ENCODE data around the gene CRYBB1.
"Not testable (repeated sequence)": the region's sequence is repeated elsewhere in the genome, so short reads cannot be mapped to it uniquely, and the experiment has no call there.

CRYBB1 gene

DNA sequence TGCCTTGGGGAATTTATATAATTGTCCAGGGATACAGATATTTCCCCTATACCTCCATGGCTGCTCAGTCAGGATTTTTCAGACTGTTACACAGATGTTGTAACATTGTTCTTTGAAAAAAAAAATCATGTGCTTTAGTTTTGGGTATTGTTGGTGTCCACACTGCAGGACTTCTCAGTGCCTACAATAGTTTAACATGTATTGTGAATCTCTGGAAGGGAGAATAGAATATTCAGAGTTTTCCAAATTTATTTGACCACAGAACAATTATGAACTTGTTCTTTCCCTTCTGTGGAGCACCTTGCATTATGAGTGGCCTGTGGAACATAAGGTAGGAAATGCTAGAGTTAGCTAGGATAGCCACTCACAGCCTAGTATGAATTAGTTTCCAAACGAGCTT, 18.5 kb upstream of the CRYBB1 start:
- no peak for DNase-seq (ENCODE audit: low read depth)

DNA sequence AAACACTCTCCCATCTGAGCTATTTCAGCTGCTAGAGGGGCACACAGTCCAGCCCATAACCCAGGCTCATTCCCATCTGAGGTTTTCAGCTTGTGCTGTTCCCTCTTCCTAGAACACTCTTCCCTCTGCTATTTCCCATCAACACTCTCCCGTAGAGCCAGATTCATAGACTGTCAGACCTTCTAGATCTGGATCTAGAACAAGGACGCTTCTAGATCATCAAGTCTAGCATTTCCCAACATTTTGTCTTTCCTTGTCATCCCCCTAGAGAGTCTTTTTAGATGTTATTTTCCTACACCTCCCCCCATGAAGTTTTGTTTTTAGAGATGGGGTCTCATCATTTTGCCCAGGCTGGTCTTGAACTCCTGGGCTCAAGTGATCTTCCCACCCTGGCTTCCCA, 17.3 kb upstream of the CRYBB1 start:
- DNase-seq (ENCODE audit: low read depth) = no peak

DNA sequence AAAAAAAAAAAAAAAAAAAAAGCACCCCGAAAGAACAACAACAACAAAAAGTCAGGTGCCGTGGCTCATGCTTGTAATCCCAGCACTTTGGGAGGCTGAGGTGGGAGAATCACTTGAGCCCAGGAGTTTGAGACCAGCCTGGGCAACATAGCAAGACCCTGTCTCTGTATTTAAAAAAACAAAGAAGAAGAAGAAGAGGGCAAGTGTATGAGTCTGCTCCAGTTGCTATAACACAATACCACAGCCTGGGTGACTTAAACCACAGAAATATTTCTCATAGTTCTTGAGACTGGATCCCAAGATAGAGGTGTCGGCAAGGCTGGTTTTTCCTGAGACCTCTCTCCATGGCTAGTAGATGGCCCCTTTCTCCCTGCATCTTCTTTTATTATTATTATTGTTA, 16.4 kb upstream of the CRYBB1 start:
- no peak for DNase-seq (ENCODE audit: low read depth)

DNA sequence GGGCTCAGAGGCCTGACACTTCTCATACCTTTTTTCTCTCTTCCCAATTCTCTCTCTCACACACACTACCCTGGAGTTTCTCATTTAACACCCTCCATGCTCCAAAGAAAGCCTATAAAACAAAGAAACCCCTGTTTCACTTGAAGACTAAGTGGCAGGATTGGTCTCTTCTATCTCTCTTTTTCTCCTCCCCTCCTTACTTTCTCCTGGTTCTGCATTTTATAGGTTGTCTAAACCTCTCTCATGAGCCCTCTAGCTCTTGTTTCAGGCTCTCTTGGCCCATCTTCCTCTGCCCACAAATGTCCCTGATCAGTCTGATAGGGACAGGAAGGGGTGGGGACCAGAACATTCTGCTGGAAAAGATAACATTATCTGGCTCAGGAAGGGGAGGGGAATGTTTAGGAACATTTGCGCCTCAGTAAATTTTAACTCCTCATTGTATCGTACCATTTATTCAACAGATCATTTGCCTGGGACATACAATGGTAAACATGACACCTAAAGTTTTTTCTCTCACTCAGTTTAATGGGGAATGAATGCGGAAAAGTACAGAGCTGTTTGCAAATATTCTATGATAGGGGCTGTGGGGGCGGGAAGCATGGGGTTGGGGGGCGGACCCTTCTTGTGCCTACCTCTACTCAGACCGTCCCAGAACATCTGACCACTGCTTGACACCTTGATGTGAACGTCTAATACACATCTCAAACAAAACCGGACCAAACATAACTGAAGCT, 14.8 kb upstream of the CRYBB1 start:
- peak; percentile 93 for DNase-seq (ENCODE audit: low read depth)

DNA sequence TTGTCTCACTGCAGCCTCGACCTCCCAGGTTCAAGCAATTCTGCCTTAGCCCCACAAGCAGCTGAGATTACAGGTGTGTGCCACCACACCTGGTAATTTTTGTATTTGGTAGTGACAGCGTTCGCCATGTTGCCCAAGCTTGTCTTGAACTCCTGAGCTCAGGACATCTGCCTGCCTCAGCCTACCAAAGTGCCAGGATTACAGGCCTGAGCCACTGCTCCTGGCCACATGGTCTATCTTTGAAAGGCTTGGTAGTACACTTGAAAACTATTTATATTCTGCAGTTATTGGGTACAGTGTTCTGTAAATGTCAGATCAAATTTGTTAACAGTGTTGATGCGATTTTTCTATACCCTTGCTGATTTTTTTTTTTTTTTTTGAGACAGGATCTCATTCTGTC, 13.5 kb upstream of the CRYBB1 start:
- DNase-seq (ENCODE audit: low read depth) = no peak

DNA sequence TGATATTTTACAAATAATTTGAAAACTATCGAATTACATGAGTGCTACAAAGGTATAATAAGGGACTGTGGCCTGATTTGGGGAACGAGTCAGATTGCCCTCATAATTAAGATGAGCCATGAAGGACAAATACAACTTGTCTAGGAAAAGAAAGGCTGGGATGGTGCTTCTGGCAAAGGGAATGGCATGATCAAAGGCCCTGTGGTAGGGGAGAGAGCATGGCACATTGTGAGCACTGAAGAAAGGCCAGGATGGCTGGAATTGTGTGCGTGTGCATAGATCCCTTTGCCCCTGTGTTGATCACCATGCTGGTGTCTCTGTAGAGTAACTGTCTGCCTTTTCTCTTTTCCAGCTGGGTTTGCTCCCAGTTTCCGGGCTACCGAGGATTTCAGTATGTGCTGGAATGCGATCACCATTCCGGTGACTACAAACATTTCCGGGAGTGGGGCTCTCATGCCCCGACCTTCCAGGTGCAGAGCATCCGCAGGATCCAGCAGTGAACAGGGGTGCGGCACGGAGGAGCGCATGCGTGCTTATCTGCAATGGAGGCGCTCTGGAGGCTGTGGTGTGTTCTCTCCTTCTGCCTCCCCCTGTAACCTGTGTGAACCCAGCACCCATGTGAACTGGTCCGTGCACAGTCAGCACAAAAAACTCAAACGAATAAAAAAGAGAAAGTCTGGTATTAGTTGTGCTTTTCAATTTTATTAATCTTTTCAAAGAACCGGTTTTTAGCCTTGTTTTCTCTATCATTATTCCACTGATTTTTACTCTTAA, 12.3 kb upstream of the CRYBB1 start:
- no peak for DNase-seq (ENCODE audit: low read depth)

DNA sequence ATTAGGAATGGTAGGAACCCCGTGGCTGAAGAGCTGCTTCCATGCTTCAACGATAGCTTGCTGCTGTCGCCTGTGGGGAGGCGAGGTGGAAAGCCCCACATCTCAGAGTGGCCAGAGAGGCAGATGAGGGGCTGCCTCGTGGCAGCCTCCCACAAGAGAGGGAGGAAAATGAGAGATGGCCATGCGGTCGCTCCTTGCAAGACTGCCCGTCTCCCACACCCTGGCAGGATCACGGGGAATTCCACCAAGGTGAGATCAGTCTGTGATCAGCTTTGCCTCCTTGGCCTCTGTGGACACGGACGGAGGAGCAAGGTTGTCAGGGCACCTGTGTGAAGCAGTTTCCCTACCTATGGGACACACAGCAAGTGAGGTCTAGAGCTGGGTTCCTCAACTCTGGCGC, 7.0 kb upstream of the CRYBB1 start:
- DNase-seq (ENCODE audit: low read depth) = no peak

DNA sequence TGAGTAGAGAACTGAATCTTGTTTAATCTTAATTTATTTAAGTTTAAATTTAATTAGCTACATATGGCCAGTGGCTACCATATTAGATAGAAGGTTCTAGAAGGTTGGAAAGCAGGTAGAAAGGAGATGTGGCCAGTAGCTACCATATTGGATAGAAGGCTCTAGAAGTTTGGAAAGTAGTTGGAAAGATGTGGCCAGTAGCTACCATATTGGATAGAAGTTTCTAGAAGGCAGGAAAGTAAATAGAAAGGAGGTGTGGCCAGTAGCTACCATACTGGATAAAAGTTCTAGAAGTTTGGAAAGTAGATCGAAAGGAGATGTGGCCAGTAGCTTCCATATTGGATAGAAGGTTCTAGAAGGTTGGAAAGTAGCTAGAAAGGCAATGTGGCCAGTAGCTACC, 6.2 kb upstream of the CRYBB1 start:
- DNase-seq (ENCODE audit: low read depth) = no peak

DNA sequence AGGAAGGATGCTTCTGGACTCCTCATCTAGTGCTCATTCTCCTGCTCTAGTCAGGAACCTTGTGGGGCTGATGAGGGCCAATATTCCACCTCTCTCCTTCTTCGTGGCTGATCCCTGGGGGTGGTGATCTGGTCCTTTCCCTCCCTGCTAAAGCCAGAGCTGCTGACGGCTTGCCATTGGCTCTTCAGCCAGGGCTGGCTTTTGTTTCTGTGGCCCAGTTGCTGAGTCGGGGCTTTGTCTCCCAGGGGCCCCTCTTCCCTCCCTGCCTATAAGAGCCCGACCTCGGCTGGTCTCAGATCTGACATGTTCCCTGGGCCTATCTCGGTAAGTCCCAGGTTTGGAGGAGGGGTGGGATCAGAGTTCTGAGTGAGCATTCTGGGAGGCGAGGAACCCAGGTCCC, 3.8 kb upstream of the CRYBB1 start, which contains the start of gene CRYBA4:
Gene CRYBA4, plus strand, starts transcription at position 301 of the 400 bp plus-strand sequence. CDS start 634 bp downstream, outside the sequence.
- no peak for DNase-seq (ENCODE audit: low read depth)

DNA sequence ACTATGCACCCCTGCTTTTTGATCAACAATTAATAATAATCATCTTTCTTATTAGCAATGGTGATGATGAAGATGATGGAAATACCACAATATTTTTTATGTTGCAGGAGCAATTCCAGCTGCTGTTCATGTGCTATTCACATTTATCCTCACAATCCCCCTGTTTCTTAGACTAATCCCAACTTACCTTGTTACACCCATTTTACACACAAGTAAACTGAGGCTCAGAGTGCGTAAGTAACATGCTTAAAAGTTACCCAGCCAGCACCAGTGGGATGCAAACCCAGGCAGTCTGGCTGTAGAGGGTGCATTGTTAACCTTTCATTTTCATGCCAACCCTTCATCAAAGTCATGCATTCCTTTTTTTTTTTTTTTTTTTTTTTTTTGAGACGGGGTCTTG, 2.4 kb upstream of the CRYBB1 start:
- DNase-seq (ENCODE audit: low read depth) = no peak

DNA sequence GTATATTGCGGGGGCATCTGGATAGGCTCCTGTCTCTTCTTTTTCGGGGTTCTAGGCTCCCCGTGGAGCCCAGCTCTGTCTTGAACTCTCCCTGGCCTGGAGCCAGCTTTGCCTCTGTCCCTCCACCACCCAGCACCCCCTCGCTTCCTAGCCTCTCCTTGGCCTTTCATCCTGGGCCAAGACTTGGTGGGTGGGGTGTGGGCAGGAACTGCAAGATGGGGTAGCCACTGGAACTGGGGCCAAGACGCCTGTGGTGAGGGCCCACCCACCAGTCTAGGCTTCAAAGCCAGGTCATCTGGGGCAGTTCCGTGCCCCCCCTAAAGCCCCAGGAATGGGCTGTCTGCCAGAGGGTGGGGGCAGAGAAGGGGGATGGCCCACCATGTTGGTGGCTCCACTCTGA, 1.7 kb upstream of the CRYBB1 start:
- no peak for DNase-seq (ENCODE audit: low read depth)

DNA sequence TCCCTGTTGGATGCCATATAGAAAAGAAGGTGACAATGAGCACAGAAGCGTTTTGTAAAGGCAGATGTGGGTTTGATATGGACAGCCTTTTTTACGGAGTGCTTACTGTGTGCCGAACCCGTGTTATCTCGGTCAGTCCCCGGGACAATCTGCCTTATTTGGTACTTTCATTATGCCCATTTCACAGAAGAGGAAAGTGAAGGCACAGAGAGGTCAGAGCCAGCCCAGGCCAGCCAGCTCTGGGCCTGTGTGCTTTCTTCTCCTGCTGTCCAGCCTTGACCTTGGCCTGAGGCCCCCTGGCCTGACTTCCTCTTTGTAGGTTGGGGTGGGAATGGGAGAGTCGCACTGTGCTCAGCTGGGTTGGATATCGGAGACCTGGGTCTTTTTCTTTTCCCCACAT, 628 bp upstream of the CRYBB1 start:
- no peak for DNase-seq (ENCODE audit: low read depth)

DNA sequence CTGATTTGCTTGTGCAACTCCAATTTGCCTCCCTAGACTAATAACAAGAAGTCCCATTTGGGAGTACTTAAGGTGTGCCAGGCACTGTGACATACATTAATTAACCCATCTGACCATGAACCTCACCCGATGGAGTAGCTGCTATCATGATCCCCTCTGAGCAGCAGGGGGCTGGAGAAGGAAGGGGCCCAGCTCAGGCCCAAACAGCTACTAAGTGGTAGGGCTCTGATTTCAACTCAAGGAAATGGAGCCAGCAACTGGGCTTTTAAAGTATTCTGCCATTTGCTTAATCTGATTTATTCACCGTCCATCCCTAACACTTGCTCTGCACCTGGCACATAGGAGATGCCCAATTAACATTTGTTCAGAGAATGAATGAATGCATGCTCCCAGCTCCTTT, 1.2 kb downstream of the CRYBB1 start:
- no peak for DNase-seq (ENCODE audit: low read depth)

DNA sequence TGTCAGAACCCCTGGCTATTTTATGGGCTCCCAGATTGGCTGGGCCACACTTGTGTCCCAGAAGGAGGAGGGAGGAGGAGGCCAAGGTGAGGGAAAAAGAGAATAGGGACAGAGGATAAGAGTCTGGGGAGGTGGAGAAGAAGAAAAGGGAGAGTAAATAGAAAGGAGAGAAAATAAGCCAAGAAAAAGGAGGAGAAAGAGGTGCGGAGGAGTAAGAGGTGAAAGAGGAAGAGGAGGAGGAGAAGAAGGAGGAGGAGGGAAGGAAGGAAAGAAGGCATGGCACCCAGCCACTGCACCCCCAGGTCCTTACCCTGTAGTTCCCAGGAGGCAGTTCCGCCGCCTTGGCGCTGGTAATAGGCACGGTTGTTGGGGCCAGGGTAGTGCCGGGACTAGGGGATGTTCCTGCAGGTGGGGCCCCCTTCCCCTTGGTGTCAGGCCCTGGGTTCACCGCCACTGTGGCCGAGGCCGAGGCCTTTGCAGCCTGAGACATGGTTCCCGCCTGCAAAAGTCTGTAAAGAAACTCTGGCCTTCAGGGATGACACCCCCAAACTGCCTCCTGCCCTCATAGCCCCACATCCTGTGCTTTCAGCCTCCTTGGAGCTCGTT, 1.9 kb downstream of the CRYBB1 start:
- DNase-seq (ENCODE audit: low read depth) = no peak

DNA sequence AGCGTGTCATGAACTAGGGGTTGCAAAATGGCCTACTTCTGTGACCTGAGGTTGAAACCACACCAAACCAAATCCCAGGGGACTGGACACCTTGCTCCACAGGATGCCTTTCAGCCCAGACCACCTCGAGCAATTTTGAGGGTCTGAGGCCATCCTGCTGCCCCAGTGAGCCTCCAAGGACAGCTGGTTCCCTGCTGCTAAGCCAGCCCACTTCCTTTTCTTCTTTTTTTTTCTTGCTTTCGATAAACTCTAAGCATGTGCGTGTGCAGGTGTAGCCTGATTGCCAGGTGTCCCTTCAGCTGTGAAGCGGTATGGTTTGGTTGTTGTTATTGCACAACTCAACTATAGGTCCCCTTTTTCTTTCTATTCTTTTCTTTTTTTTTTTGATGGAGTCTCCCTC, 2.7 kb downstream of the CRYBB1 start:
- DNase-seq (ENCODE audit: low read depth) = no peak

DNA sequence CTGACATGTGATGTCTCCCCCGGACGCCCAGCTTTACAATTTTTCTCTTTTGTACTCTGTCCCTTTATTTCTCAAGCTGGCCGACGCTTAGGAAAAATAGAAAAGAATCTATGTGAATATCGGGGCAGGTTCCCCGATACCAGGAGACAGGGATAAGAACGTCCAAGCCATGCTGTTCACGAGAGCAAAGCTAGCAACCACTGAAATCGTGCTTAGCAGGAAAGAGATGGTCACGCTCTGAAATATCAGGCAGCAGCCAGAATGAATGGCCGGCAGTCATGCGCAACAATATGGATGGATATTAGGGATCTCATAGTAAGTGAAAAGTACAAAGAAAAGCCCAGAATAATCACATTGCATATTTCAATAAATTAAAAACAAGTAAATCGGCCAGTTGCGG, 3.5 kb downstream of the CRYBB1 start:
- DNase-seq (ENCODE audit: low read depth) = no peak

DNA sequence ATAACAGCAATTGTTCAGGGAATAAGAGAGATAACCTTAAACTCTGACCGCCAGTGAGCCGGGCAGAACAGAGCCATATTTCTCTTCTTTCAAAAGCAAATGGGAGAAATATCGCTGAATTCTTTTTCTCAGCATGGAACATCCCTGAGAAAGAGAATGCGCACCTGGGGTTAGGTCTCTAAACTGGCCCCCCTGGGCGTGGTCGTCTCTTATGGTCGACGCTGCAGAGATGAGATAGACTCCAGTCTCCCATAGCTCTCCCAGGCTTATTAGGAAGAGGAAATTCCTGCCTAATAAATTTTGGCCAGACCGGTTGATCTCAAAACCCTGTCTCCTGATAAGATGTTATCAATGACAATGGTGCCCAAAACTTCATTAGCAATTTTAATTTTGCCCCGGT, 4.1 kb downstream of the CRYBB1 start:
- not testable (repeated sequence) for DNase-seq (ENCODE audit: low read depth)

DNA sequence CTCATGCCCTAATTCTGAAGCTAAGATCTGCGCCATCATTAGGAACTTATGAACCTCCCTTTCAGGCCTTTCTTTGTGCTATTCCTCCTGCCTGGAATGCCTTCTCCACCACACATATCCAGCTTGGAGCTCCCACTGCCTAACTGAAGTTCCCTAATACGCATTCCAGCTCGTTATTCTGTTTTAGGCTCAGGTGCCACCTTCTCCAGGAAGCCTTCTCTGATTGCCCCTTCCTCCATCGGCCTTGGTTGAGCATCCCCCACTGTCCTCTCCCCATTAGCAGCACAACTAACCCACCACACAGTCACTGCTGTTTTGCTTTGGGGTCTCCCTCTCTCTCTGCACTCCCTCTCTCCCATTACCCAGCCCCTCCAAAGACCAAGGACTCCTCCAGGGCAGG, 5.2 kb downstream of the CRYBB1 start:
- no peak for DNase-seq (ENCODE audit: low read depth)

DNA sequence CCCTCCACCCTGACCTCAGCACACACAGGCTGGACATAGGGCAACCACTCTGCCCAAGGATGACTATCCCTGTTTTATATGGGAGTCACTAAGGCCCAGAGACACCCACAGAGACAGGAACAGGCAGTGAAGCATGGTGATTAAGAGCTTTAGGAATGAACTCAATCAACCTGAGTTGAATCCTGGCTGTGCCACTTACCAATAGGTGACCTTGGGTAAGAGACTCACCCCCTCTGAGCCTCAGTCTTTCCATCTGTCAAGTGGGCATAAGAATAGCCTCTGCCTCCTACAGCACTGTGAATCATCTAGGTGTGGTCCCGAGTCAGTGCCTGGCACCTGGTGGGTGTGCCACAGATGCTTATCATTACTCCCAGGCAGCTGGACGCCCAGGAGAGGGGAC, 6.8 kb downstream of the CRYBB1 start:
- DNase-seq (ENCODE audit: low read depth) = no peak

DNA sequence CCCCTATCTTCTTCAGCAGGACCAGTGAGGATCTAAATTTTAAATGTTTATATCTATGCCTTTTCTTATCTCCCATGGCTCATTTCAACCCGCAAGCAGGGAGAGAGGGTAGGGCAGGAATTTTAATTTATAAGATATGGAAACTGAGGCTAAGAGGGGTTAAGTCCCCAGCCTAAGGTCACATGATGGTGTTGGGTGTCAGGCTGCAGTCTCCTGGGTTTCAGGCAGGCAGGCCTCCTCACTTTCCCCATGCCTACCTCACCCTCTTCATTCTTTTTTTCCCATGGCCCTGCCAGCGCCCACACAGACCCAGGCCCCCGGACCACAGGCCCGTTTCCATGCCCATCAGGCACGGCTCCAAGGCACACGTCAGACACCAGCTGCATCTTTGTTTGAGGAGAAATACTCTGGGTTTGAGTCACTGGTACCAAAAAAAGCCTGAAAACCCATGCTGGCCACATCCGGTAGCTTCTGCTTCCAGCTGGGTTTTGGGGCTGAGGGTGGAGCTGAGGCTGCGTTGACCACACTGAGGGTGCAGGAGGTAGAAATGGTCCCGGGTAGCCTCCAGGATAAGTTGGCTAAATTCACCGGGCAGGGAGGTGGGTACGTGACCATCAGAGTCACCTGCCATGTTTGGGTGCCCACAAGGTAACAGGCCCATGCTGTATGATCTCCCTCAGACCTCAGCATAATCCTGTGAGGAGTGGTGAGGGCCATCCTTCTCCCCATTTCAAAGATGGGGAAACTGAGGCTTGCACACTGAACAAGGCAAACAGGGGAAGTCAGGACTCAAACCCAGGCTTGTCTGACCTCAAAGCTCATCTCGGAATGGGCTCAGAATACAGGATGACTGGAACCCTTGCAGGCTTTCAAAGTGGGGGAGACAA, 7.5 kb downstream of the CRYBB1 start:
- DNase-seq (ENCODE audit: low read depth) = no peak

DNA sequence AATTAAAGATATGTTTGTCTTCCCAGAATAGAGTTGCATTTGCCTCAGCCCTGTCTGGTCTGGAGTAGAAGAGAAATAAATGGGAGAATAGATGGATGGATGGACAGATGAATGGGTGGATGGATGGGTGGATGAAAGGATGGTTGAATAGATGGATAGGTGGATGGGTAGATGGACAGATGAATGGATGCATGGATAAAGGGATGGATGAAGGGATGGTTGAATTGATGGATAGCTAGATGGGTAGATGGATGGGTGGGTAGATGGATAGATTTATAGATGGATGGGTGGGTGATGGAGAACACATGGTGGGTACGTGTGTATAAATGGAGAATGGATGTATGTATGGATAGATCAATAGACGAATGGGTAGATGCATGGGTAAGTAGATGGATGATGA, 8.5 kb downstream of the CRYBB1 start:
- DNase-seq (ENCODE audit: low read depth) = no peak

DNA sequence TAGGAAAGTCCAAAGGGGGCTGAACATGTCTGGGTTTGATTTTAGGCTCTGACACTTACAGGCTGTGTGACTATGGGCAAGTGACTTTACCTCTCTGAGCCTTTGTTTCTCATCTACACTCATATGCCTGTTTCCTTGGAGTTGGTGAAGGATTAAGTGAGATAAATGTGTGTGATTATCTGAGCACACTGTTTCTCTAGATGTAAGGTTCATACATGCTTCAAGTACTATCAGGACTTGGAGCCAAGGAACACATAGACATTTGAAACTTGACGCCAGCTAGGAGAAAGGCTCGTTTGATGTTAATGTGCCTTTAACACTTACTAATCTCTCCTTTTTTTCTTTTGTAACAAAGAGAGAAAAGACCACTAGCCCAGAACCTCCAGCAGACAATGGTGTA, 9.7 kb downstream of the CRYBB1 start:
- DNase-seq (ENCODE audit: low read depth) = no peak

Measured in CMK (cell line).